CD4-positive, alpha-beta memory T cell (primary cell): ENCODE data around the gene ZNF417. TPM values are rescaled to one million over a fixed set of nuclear protein-coding genes. Genes with fewer than 3 reads are reported as not detected.
A peak's percentile ranks its signal among the peaks of the same experiment; 100 is the strongest.
"Not testable (repeated sequence)": the region's sequence is repeated elsewhere in the genome, so short reads cannot be mapped to it uniquely, and the experiment has no call there.

ENCODE experiments used
- CTCF ChIA-PET: fragments of 350-600 bp; sonication (Branson Sonifier 250); formaldehyde crosslinking; loops from one replicate; lab custom pipeline; 2021; ENCODE audit warnings: inconsistent platforms; ENCODE audit not compliant: partially characterized antibody; lab: Charles Lee
- POLR2A ChIA-PET: fragments of 350-600 bp; sonication (Branson Sonifier 250); formaldehyde crosslinking; loops from one replicate; lab custom pipeline; 2021; ENCODE audit not compliant: partially characterized antibody; lab: Charles Lee
- DNase-seq, 5 donors: peaks; one replicate each; pipeline versions ENCODE4 v3.0.0 to v3.0.0-alpha.2; 2020 to 2022; ENCODE audit warnings: mixed read lengths in 1 of 5
- H3K27ac ChIP-seq: one replicate; pipeline ENCODE4 v1.7.0; 2013; ENCODE audit warnings: low read depth, low read length
- H3K27me3 ChIP-seq: 2 replicates; pipeline ENCODE4 v1.7.0; 2013; ENCODE audit warnings: mild to moderate bottlenecking, low read length, moderate library complexity; ENCODE audit not compliant: insufficient read depth
- H3K36me3 ChIP-seq: 2 replicates; pipeline ENCODE4 v1.7.0; 2013; ENCODE audit warnings: mild to moderate bottlenecking, low read length, moderate library complexity; ENCODE audit not compliant: insufficient read depth
- H3K4me1 ChIP-seq: 2 replicates; pipeline ENCODE4 v1.7.0; 2013; ENCODE audit warnings: mild to moderate bottlenecking, low read length, moderate library complexity; ENCODE audit not compliant: insufficient read depth
- H3K4me3 ChIP-seq, 2 donors: one replicate each; pipeline ENCODE4 v1.7.0; 2013; ENCODE audit warnings: low read length in 2 of 2, mild to moderate bottlenecking in 1 of 2
- H3K9me3 ChIP-seq, 2 donors: one replicate each; pipeline ENCODE4 v1.7.0; 2013; ENCODE audit warnings: low read length in 2 of 2, control low read depth in 1 of 2; ENCODE audit not compliant: control insufficient read depth in 1 of 2
- H3K27ac Mint-ChIP-seq, 7 donors: one replicate each; pipeline ENCODE4 v1.8.0; 2020 to 2021; ENCODE audit warnings: mixed read lengths in 7 of 7, mild to moderate bottlenecking in 6 of 7, inconsistent platforms in 3 of 7, moderate library complexity in 3 of 7
- H3K27me3 Mint-ChIP-seq, 2 donors: one replicate each; pipeline ENCODE4 v1.8.0; 2020 to 2021; ENCODE audit warnings: mixed read lengths in 2 of 2
- H3K36me3 Mint-ChIP-seq, 2 donors: one replicate each; pipeline ENCODE4 v1.8.0; 2020 to 2021; ENCODE audit warnings: mixed read lengths in 2 of 2, inconsistent platforms in 1 of 2, mild to moderate bottlenecking in 1 of 2
- H3K4me1 Mint-ChIP-seq, 4 donors: one replicate each; pipeline ENCODE4 v1.8.0; 2020 to 2021; ENCODE audit warnings: mixed read lengths in 4 of 4, mild to moderate bottlenecking in 1 of 4
- H3K4me3 Mint-ChIP-seq, 8 donors: one replicate each; pipeline ENCODE4 v1.8.0; 2020 to 2021; ENCODE audit warnings: mixed read lengths in 8 of 8, mild to moderate bottlenecking in 7 of 8, moderate library complexity in 6 of 8, inconsistent platforms in 3 of 8
- H3K9me3 Mint-ChIP-seq, 8 donors: one replicate each; pipeline ENCODE4 v1.8.0; 2020 to 2021; ENCODE audit warnings: mixed read lengths in 8 of 8, mild to moderate bottlenecking in 5 of 8, inconsistent platforms in 3 of 8, moderate library complexity in 1 of 8
- intact Hi-C: fragments of 100-400 bp; cut with micrococcal nuclease; formaldehyde crosslinking; loops from one replicate; pipeline ENCODE4 v1.15.1; 2023
- polyA plus RNA-seq, 2 donors: library from polyadenylated mRNA; unstranded; fragments of 300-500 nt; fragmentation: Illumina TruSeq; gene quantifications; one replicate each; pipeline ENCODE4 v1.2.3, GENCODE V29; 2021
- total RNA-seq, 2 experiments: library from RNA; stranded (reverse); gene quantifications; one replicate each; pipeline ENCODE4 v1.2.3, GENCODE V29; 2021

ZNF417 gene
- total and polyA plus RNA-seq, 4 experiments from 2014 or later = 0.87 to 49.4 (median 26.5) TPM

DNA sequence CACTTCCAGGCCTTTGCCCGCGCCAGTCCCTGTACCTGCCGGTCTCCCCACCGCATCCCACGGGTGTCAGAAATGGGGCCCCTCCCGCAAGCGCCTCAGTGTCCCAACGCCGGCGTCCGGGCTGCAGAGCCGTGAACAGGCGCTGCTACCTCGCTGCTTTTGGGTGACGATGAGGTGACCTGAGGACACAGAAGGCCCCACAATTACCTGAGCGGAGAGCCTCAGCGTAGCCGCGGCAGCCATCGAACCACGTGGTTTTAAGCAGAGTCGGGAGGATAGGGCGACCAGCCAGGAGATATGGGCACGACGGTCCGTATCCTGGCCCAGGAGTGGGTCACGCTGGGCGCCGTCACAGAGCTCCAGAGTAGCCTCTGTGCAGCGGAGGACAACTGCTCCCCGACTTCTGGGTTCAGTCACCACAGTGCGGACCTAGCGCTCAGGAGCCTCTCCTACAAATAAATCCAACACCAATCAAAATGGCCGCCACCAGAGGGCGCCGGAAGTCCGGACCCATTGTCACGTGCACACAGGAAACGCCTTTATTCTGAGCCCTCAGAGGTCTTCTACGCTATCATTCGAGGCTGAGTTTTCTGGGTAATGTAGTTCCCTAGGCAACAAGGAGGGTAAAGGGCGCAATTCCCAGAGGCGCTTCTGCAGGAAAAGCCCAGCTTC lies 27.7 kb downstream of the ZNF417 start, which contains the start of gene ZNF814:
ZNF814 (minus strand) TSS at position 478 of the 672 bp plus-strand sequence; CDS start at position 243, 235 bp downstream.
- H3K36me3 ChIP-seq = peaks cover 6% of the 10 kb centered on the region
- Mint-ChIP-seq H3K9me3 (peaks cover 0 to 77% (median 62%) of the 10 kb centered on the region in 8 donors), H3K27ac (peak within 1 kb of the TSS; percentile 30 to 86 (median 75)), H3K36me3 (peaks cover 49 to 53% of the 10 kb centered on the region in 2 donors), H3K27me3 (no peaks in the 10 kb centered on the region), H3K4me1 (peaks cover 10 to 27% (median 21%) of the 10 kb centered on the region in 4 donors), H3K4me3 (peak within 1 kb of the TSS; percentile 88 to 92 (median 89))
- peaks cover 20% of the 10 kb centered on the region for H3K4me1 ChIP-seq
- ChIA-PET CTCF (no interaction called here), POLR2A (interaction anchor here (1.0 to 2.1 kb wide), 4 partner anchors 28 to 538 kb away, joined by 3 to 6 read pairs (median 4); partner anchors contain the start of genes ZNF417, ZNF549 and ZNF587)
- intact Hi-C loops = loop anchor here (1.0 kb wide), 1 partner anchor 28 kb away; the partner anchor contains the start of gene ZNF417
- no peaks in the 10 kb centered on the region for H3K9me3 ChIP-seq
- DNase-seq = peak; percentile 75 to 83 (median 80)
- H3K4me3 ChIP-seq = peak within 1 kb of the TSS; percentile 76 to 77
- H3K27ac ChIP-seq = peak within 1 kb of the TSS; percentile 50
- H3K27me3 ChIP-seq = no peaks in the 10 kb centered on the region

DNA sequence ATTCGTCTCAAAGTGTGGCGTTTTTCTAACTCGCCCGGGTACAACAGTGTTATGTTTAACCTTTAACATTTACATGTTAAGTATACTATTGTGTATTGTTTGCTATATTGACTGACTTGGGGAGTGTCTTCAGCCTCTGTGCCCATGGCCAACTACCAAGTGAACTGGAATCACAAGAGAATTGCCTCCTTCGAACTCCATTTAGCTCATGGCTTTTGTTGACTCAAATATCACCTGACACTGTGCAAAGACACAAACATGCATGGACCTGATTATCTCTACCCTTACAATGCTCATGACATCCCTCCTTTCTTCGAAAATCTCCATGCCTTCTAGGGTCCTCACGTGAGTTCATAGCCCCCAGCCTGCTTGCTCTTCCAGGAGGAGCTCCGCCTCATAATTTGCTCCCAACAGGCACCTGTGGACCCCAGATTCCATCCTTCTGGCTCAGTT lies 28.3 kb downstream of the ZNF417 start:
- ChIA-PET CTCF (no interaction called here), POLR2A (interaction anchor here (1.0 to 2.1 kb wide), 4 partner anchors 28 to 538 kb away, joined by 3 to 6 read pairs (median 4); partner anchors contain the start of genes ZNF417, ZNF549 and ZNF587)
- Mint-ChIP-seq H3K27me3 (no peaks in the 10 kb centered on the region), H3K4me1 (peaks cover 10 to 27% (median 21%) of the 10 kb centered on the region in 4 donors), H3K4me3 (peak overlapping the region; percentile 88 to 92 (median 89)), H3K36me3 (peaks cover 53 to 55% of the 10 kb centered on the region in 2 donors), H3K9me3 (peaks cover 0 to 80% (median 66%) of the 10 kb centered on the region in 8 donors), H3K27ac (peak overlapping the region; percentile 30 to 86 (median 75))
- intact Hi-C loops = loop anchor here (1.0 kb wide), 1 partner anchor 28 kb away; the partner anchor contains the start of gene ZNF417
- peak overlapping the region; percentile 50 for H3K27ac ChIP-seq
- H3K9me3 ChIP-seq = no peaks in the 10 kb centered on the region
- H3K36me3 ChIP-seq = peaks cover 6% of the 10 kb centered on the region
- DNase-seq = no peak
- H3K27me3 ChIP-seq = no peaks in the 10 kb centered on the region
- H3K4me1 ChIP-seq = peaks cover 20% of the 10 kb centered on the region
- peak overlapping the region; percentile 76 to 77 for H3K4me3 ChIP-seq

DNA sequence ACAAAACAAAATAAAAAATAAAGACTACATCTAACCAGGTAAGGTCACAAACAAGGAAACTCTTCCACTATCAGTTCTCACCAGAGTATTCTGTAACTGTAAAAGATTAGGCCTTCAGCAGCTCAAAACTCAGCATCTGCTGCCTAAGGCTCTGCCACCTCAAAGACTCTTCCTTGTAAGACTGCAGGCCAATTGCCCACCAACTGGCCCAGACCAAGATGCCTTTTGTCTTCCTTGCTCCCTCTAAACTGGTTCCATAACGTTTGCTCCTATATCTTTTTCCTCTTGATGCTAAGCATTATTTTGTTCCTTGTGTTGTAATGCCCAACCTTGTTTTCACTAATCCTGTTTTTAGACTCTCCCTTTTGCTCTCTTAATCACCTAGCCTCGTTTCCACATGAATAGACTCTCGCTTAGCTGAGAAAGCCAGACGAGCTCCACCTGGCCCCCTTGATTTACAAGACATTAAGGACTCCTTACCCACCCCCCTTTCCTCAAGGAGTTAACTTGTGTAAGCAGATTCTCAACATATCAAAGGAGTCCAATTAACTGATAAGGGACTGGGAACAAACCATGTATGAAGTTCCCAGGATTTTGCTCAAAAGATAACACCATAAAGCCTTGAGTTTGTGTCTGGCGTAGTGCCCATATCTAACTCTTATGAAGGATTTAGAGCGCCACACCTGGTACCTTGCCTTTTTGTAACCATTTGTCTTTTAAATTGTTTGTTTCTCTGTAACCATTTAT lies 29.0 kb downstream of the ZNF417 start:
- DNase-seq = no peak
- Histone ChIP-seq H3K27me3 (no peaks in the 10 kb centered on the region), H3K9me3 (no peaks in the 10 kb centered on the region), H3K4me1 (peaks cover 20% of the 10 kb centered on the region), H3K27ac (no peak overlapping the region), H3K4me3 (no peak overlapping the region), H3K36me3 (peaks cover 6% of the 10 kb centered on the region)
- Mint-ChIP-seq H3K36me3 (peaks cover 60 to 61% of the 10 kb centered on the region in 2 donors), H3K4me3 (peak overlapping the region; percentile 88 to 92 (median 89)), H3K4me1 (peaks cover 10 to 27% (median 21%) of the 10 kb centered on the region in 4 donors), H3K27ac (peak overlapping the region in 2 of 7 donors; percentile 10 to 37), H3K9me3 (peaks cover 0 to 81% (median 71%) of the 10 kb centered on the region in 8 donors), H3K27me3 (no peaks in the 10 kb centered on the region)
- intact Hi-C loops = no loop called here
- CTCF ChIA-PET = no interaction called here
- POLR2A ChIA-PET = interaction anchor here (1.7 kb wide), 1 partner anchor 160 kb away, joined by 6 read pairs; the partner anchor contains the start of gene ZNF671

DNA sequence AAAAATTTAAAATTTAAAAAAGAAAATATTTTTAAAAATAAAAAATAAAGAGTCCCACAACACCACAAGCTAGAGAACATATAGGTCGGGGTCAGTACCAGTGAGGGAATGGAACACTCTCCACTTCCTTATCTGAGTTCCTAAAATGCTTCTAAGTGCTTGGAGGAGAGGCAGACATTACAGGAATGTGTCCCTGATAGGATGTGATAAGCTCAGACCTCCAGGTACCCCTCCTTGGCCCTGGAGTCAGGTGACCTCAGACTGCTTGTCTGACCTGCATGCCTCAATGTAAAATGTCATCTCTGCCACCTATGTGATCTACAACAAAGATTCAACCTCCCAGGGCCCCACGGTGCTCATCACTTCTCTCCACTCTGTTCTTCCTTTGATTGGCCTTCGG lies 30.3 kb downstream of the ZNF417 start:
- peaks cover 6% of the 10 kb centered on the region for H3K36me3 ChIP-seq
- Mint-ChIP-seq H3K4me3 (peak overlapping the region in 4 of 8 donors; percentile 11 to 43 (median 25)), H3K36me3 (peaks cover 54 to 58% of the 10 kb centered on the region in 2 donors), H3K27me3 (no peaks in the 10 kb centered on the region), H3K27ac (peak overlapping the region in 1 of 7 donors; percentile 1), H3K4me1 (peaks cover 10 to 27% (median 21%) of the 10 kb centered on the region in 4 donors), H3K9me3 (peaks cover 0 to 75% (median 68%) of the 10 kb centered on the region in 8 donors)
- H3K27me3 ChIP-seq = no peaks in the 10 kb centered on the region
- H3K4me1 ChIP-seq = peaks cover 20% of the 10 kb centered on the region
- intact Hi-C loops = no loop called here
- H3K4me3 ChIP-seq = no peak overlapping the region
- CTCF ChIA-PET = no interaction called here
- H3K27ac ChIP-seq = no peak overlapping the region
- DNase-seq = no peak
- no peaks in the 10 kb centered on the region for H3K9me3 ChIP-seq
- POLR2A ChIA-PET = interaction anchor here (1.7 kb wide), 1 partner anchor 159 kb away, joined by 6 read pairs; the partner anchor contains the start of gene ZNF671

DNA sequence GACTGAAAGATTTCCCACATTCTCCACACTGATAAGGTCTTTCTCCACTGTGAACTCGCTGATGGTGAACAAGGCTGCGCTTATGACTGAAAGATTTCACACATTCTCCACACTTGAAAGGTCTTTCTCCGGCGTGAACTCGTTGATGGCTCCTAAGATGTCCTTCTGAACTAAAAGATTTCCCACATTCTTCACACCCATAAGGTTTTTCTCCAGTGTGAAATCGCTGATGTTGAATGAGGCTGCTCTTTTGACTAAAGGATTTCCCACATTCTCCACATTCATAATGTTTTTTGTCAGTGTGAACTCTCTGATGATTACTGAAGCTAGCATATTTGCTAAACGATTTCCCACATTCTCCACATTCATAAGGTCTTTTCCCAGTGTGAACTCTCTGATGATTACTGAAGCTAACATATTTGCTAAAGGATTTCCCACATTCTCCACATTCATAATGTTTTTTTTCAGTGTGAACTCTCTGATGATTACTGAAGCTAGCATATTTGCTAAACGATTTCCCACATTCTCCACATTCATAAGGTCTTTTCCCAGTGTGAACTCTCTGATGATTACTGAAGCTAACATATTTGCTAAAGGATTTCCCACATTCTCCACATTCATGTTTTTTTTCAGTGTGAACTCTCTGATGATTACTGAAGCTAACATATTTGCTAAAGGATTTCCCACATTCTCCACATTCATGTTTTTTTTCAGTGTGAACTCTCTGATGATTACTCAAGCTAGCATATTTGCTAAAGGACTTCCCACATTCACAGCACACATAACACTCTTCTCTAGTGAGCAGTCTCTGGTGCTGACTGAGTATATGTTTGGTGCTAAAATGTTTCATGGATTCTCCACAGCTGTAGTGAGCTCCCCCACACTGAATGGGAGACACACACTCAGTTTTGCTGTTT lies 42.3 kb downstream of the ZNF417 start:
- H3K27me3 ChIP-seq, H3K27me3 Mint-ChIP-seq, CTCF ChIA-PET, H3K27ac ChIP-seq, H3K27ac Mint-ChIP-seq, DNase-seq, H3K4me1 Mint-ChIP-seq, intact Hi-C loops, H3K4me1 ChIP-seq, H3K4me3 ChIP-seq, POLR2A ChIA-PET, H3K4me3 Mint-ChIP-seq: not testable (repeated sequence)
- H3K36me3 ChIP-seq = peaks cover 13% of the 10 kb centered on the region
- H3K9me3 ChIP-seq = peaks cover 5 to 75% of the 10 kb centered on the region in 2 donors
- Mint-ChIP-seq H3K36me3 (peaks cover 58 to 65% of the 10 kb centered on the region in 2 donors), H3K9me3 (peaks cover 4 to 92% (median 80%) of the 10 kb centered on the region in 8 donors)

DNA sequence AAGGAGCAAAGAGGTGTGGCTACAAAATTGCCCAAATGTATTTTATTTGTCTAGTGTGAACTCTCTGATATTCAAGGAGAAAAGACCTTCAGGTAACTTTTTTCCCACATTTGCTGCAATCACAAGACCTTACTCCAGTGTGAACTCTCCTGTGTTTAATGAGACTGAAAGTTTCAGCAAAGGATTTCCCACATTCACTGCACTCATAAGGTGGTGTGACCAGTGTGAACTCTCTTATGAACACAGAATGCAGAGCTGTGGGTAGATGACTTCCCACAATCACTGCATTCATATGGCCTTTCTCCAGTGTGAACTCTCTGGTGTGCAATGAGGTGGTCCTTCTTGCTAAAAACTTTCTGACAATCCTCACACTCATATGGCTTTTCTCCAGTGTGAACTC lies 43.9 kb downstream of the ZNF417 start:
- H3K9me3 ChIP-seq = peaks cover 5 to 70% of the 10 kb centered on the region in 2 donors
- POLR2A ChIA-PET = no interaction called here

More for the DNA sequence above, 43.9 kb downstream of the ZNF417 start:
- no peak overlapping the region for H3K27ac ChIP-seq
- CTCF ChIA-PET = no interaction called here
- DNase-seq = no peak
- no peaks in the 10 kb centered on the region for H3K27me3 ChIP-seq
- Mint-ChIP-seq H3K27me3 (no peaks in the 10 kb centered on the region), H3K27ac (no peak overlapping the region), H3K4me3 (no peak overlapping the region), H3K36me3 (peaks cover 57 to 62% of the 10 kb centered on the region in 2 donors), H3K9me3 (peaks cover 4 to 92% (median 79%) of the 10 kb centered on the region in 8 donors), H3K4me1 (no peaks in the 10 kb centered on the region)
- intact Hi-C loops = no loop called here
- H3K4me3 ChIP-seq = no peak overlapping the region
- H3K36me3 ChIP-seq = peaks cover 17% of the 10 kb centered on the region
- no peaks in the 10 kb centered on the region for H3K4me1 ChIP-seq
